OCI-M1 (cell line): ENCODE results near the gene IL32.

Source experiments
- DNase-seq: peaks from one replicate; lab custom pipeline; 2025; lab: John Stamatoyannopoulos, UW

Gene IL32

DNA sequence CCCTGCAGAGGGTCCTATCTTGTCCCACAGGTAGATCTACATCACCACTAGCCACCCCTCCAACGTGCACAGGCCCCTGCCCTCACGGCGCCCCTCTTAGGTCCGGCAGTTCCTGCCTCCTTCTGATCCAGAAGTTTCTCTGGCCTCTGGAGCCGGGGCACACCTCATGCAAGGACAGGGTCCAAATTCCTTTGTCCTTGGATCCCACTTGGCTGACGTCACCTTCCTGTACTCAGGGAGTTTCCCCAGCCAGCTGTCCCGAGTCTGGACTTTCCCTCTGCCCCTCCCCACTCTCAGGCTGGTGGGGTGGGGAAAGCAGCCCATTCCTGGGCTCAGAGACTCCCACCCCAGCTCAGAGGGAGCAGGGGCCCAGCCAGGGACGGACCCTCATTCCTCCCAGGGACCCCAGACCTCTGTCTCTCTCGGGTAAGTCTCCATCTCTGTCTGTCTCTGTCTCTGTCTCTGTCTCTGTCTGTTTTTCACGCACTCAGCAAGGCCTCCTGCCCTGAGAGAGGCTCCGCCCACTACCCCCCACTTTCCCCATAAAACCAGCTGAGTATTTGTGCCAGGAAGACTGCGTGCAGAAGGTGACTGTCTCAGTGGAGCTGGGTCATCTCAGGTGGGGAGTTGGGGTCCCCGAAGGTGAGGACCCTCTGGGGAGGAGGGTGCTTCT, at the start of gene IL32:
TSS of gene IL32 (plus strand) at position 572 of the 673 bp plus-strand sequence. CDS start 172 bp downstream, outside the sequence.
- no peak for DNase-seq

- peak; percentile 30 for DNase-seq
Measured at GRCh38 chr16:3015865-3016521, 49.4 kb upstream of the IL32 start.

DNA sequence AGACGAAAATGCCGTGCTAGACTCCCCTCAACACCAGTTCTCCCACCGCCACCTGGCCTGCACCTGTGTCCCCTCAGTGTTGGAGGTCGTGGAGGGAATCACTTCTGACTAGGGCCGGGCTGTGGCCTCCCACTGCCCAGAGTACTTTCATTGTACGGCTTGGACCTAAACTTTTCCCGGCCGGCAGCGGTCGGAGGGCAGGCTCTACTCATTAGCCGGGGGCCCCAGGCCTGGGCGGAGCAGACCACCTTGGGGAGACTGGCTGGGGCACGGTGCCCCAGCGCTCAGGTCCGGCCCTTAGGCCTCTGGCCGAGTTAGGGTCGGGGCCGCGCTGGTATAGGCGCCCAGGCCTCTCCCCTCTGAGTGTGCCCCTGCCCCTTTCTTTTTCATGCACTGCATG, 48.1 kb upstream of the IL32 start:
- no peak for DNase-seq

- DNase-seq, result peak; percentile 23
Measured at GRCh38 chr16:3017794-3018506, 47.5 kb upstream of the IL32 start, which contains the start of gene CLDN6. Gene CLDN6, minus strand, starts transcription at chr16:3018183. Its CDS starts 2,162 bp downstream, at chr16:3016021.

DNA sequence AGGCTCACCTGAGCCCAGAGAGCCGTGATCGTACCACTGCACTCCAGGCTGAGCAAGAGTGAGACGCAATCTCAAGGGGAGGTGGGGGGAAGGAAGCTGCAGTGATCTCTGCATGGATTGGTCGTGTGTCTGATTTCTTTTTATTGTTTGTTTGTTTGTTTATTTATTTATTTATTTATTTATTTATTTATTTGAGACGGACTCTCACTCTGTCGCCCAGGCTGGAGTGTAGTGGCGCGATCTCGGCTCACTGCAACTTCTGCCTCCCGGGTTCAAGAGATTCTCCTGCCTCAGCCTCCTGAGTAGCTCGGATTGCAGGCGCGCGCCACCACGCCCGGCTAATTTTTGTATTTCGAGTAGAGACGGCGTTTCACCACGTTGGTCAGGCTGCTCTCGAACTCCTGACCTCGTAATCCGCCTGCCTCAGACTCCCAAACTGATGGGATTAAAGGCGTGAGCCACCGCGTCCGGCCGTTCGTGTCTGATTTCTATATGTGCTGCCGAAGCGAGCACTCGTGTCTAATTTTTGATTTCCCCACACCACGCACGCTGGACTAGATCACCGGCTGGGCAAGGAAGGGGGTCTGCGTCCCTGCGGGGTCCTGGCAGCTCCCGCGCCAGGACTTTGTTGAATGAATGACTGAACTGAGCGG, 45.7 kb upstream of the IL32 start:
- DNase-seq, result no peak

- peak; percentile 85 for DNase-seq
Measured at GRCh38 chr16:3020247-3020603, 45.2 kb upstream of the IL32 start, which contains the start of gene TNFRSF12A. Gene TNFRSF12A, plus strand, starts transcription at chr16:3020368. Its CDS starts 30 bp downstream, at chr16:3020398.

- DNase-seq, result peak; percentile 60
Measured at GRCh38 chr16:3020604-3021448, 44.6 kb upstream of the IL32 start.

GRCh38 chr16:3021449-3022207, 43.8 kb upstream of the IL32 start:
- DNase-seq, result peak; percentile 87

DNA sequence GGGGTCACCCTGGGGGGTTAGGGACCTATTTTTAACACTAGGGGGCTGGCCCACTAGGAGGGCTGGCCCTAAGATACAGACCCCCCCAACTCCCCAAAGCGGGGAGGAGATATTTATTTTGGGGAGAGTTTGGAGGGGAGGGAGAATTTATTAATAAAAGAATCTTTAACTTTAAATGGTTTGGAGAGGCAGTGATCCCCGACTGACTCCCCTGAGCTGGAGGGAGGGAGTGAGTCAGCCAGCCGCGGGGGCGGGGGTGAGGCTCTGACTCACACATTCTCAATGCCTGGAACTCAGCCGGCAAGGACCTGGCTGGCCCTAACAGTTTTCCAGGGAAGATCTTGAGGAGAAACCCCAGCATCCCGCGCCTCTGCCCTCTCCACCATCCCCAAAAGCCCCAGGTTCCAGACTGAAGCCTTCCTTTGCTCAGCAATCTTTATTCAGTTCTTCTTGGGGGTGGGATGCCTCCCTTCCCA, 43.2 kb upstream of the IL32 start:
- peak; percentile 78 for DNase-seq

GRCh38 chr16:3022684-3023414, 42.6 kb upstream of the IL32 start:
- DNase-seq, result peak; percentile 22

DNA sequence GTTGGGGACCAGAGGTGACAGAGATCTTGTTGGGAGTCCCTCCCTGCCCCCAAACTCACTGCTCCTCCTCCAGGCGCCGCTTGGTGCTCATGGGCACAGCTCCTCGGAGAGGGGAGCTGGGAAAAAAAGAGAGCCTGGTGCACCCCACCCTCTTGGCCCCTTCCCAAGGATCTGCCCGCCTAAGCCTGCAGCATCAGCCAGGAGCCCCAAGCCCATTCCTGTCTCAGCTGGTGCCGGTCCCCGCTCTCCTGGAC, 42.1 kb upstream of the IL32 start:
- DNase-seq, result no peak

- peak; percentile 98 for DNase-seq
Measured at GRCh38 chr16:3023669-3024478, 41.6 kb upstream of the IL32 start, which contains the start of the genes HCFC1R1 and THOC6. Gene HCFC1R1, minus strand, starts transcription at chr16:3023942. Its CDS starts 1 bp downstream, at chr16:3023941. Gene THOC6, plus strand, starts transcription at chr16:3024035. Its CDS starts 292 bp downstream, at chr16:3024327.

GRCh38 chr16:3025032-3026002, 40.1 kb upstream of the IL32 start:
- no peak for DNase-seq

DNA sequence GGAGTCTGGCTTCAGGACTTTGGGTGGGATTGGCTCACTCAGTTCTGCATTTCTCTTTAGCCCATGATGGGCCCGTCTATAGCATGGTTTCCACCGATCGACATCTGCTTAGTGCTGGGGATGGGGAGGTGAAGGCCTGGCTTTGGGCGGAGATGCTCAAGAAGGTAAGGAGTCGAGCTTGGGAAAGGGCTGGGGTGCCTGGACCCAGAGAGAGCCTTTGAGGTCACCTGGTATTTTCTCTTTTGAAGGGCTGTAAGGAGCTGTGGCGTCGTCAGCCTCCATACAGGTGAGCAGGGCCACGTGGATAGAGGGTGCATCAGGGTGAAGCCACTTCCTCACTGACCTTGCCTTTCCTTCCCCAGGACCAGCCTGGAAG, 39.4 kb upstream of the IL32 start:
- no peak for DNase-seq

DNA sequence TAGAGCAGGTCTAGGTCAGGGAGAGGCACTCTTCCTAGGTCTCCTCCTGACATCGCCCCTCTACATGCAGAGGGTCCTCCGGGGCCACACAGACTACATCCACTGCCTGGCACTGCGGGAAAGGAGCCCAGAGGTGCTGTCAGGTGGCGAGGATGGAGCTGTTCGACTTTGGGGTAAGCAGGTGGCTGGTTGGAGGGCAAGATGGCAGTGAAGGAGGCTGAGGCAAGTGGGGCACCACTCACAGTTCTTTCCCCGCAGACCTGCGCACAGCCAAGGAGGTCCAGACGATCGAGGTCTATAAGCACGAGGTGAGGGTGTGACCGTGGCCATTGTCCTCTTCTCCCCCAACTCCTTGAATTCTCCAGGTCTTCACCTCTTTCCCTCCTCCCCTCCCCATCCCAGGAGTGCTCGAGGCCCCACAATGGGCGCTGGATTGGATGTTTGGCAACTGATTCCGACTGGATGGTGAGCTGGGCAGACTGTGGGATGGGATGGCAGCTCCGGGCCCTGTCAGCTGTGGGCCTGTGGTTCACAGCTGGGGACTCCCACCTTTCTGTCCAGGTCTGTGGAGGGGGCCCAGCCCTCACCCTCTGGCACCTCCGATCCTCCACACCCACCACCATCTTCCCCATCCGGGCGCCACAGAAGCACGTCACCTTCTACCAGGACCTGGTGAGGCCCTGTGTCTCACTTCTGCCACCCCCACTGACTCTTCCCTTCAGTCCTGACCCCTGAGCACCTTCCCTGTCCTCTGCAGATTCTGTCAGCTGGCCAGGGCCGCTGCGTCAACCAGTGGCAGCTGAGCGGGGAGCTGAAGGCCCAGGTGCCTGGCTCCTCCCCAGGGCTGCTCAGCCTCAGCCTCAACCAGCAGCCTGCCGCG, 38.6 kb upstream of the IL32 start:
- no peak for DNase-seq

DNA sequence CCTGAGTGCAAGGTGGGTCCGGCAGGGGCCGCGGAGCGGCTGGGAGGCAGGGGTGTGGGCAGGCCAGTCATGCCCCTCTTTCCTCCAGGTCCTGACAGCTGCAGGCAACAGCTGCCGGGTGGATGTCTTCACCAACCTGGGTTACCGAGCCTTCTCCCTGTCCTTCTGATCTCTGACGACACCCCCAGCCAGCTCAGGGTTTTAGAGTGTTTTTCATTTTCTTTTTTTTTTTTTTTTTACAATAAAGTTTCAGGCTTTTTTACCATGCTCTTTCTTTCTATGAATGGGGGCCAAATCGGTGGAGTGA, 38.0 kb upstream of the IL32 start:
- DNase-seq, result no peak
